ENCODE results near the gene SLC35B4. TPM values are rescaled to one million over a fixed set of nuclear protein-coding genes. Genes with fewer than 3 reads are reported as not detected.

The SLC35B4 gene
- total RNA-seq, 1 donor from 2014 or later: 23.0 TPM

GRCh38 chr7:134255814-134256213, 60.9 kb downstream of the SLC35B4 start:
- Mint-ChIP-seq H3K4me3 (no peak overlapping the region), H3K27me3 (no peaks in the 10 kb centered on the region), H3K27ac (no peak overlapping the region), H3K4me1 (no peaks in the 10 kb centered on the region), H3K36me3 (ENCODE audit: low read depth) (no peaks in the 10 kb centered on the region), H3K9me3 (no peaks in the 10 kb centered on the region)
- intact Hi-C loops (cut with micrococcal nuclease): no loop called here
- no peak for DNase-seq

GRCh38 chr7:134254311-134254710, 62.4 kb downstream of the SLC35B4 start:
- DNase-seq: no peak
- intact Hi-C loops (cut with micrococcal nuclease): no loop called here
- Mint-ChIP-seq H3K4me3 (no peak overlapping the region), H3K4me1 (no peaks in the 10 kb centered on the region), H3K27ac (no peak overlapping the region), H3K9me3 (no peaks in the 10 kb centered on the region), H3K36me3 (ENCODE audit: low read depth) (no peaks in the 10 kb centered on the region), H3K27me3 (no peaks in the 10 kb centered on the region)

GRCh38 chr7:134248196-134248595, 68.5 kb downstream of the SLC35B4 start:
- Mint-ChIP-seq H3K27ac (no peak overlapping the region), H3K4me1 (no peaks in the 10 kb centered on the region), H3K36me3 (ENCODE audit: low read depth) (no peaks in the 10 kb centered on the region), H3K4me3 (no peak overlapping the region), H3K9me3 (no peaks in the 10 kb centered on the region), H3K27me3 (no peaks in the 10 kb centered on the region)
- no peak for DNase-seq
- intact Hi-C loops (cut with micrococcal nuclease): no loop called here

- no peak for DNase-seq
- H3K9me3 Mint-ChIP-seq: no peaks in the 10 kb centered on the region
- no peak overlapping the region for H3K4me3 Mint-ChIP-seq
- intact Hi-C loops (cut with micrococcal nuclease): no loop called here
- H3K27ac Mint-ChIP-seq: no peak overlapping the region
- no peaks in the 10 kb centered on the region for H3K27me3 Mint-ChIP-seq
- no peaks in the 10 kb centered on the region for H3K4me1 Mint-ChIP-seq
- no peaks in the 10 kb centered on the region for H3K36me3 Mint-ChIP-seq (ENCODE audit: low read depth)
Measured at GRCh38 chr7:134246761-134247160, 70.0 kb downstream of the SLC35B4 start.

GRCh38 chr7:134246347-134246746, 70.4 kb downstream of the SLC35B4 start:
- no peaks in the 10 kb centered on the region for H3K36me3 Mint-ChIP-seq (ENCODE audit: low read depth)
- H3K4me3 Mint-ChIP-seq: no peak overlapping the region
- H3K27me3 Mint-ChIP-seq: no peaks in the 10 kb centered on the region
- H3K9me3 Mint-ChIP-seq: no peaks in the 10 kb centered on the region
- no peak overlapping the region for H3K27ac Mint-ChIP-seq
- no peaks in the 10 kb centered on the region for H3K4me1 Mint-ChIP-seq
- intact Hi-C loops (cut with micrococcal nuclease): no loop called here
- no peak for DNase-seq

GRCh38 chr7:134245253-134245652, 71.5 kb downstream of the SLC35B4 start:
- H3K4me3 Mint-ChIP-seq: no peak overlapping the region
- no peaks in the 10 kb centered on the region for H3K4me1 Mint-ChIP-seq
- H3K9me3 Mint-ChIP-seq: no peaks in the 10 kb centered on the region
- H3K36me3 Mint-ChIP-seq (ENCODE audit: low read depth): no peaks in the 10 kb centered on the region
- no peaks in the 10 kb centered on the region for H3K27me3 Mint-ChIP-seq
- intact Hi-C loops (cut with micrococcal nuclease): no loop called here
- H3K27ac Mint-ChIP-seq: no peak overlapping the region
- DNase-seq: no peak

Other genes with a start within 250 kb of the SLC35B4 start
- gene LRGUK, start 189.6 kb downstream of the SLC35B4 start, total RNA-seq: 0.12 and 0.16 TPM in 2 replicates
- 107 TPM in 2 replicates for gene AKR1B1, start 142.2 kb upstream of the SLC35B4 start, total RNA-seq
- gene AKR1B10, start 210.6 kb upstream of the SLC35B4 start, total RNA-seq: not detected in 2 replicates
- gene AKR1B15, start 232.2 kb upstream of the SLC35B4 start, total RNA-seq: not detected in 2 replicates

All from activated CD4-positive, alpha-beta T cell treated with anti-CD3 and anti-CD28 coated beads, Interleukin-2, amount 10 ng/mL, durations not matched to agents 24 days and 14 days (primary cell).